Heart right ventricle (tissue), 16 donors: Measurements from ENCODE around the gene IQCK. TPM values are rescaled to one million over a fixed set of nuclear protein-coding genes. Genes with fewer than 3 reads are reported as not detected.
A peak's percentile ranks its signal among the peaks of the same experiment; 100 is the strongest.

ENCODE experiments used
- ATAC-seq, 8 donors: fragments of 200-7000 bp; cut with Tn5 transposase; one replicate each; pipeline ENCODE4 v1.9.1; 2020; ENCODE audit warnings: mild to moderate bottlenecking in 8 of 8, moderate library complexity in 8 of 8, moderate number of reproducible peaks in 1 of 8
- DNase-seq, 2 donors: peaks; one replicate each; pipeline ENCODE4 v3.0.0-alpha.2; 2020
- H3K27ac ChIP-seq, 10 donors: fragments of 200-600 bp; sonication (generic) in 2 of 10; one replicate each; pipeline versions ENCODE4 v1.5.0 to v1.8.0; 2020 to 2022; ENCODE audit warnings: mild to moderate bottlenecking in 3 of 10
- H3K27me3 ChIP-seq, 7 donors: fragments of 200-600 bp; one replicate each; pipeline ENCODE4 v1.8.0; 2021 to 2022; ENCODE audit warnings: mild to moderate bottlenecking in 2 of 7
- H3K36me3 ChIP-seq, 9 donors: fragments of 200-600 bp; sonication (generic) in 1 of 9; one replicate each; pipeline versions ENCODE4 v1.5.0 to v1.8.0; 2020 to 2022; ENCODE audit warnings: mild to moderate bottlenecking in 2 of 9
- H3K4me1 ChIP-seq, 9 donors: fragments of 200-600 bp; sonication (generic) in 1 of 9; one replicate each; pipeline versions ENCODE4 v1.5.0 to v1.8.0; 2020 to 2022; ENCODE audit warnings: mild to moderate bottlenecking in 4 of 9
- H3K4me3 ChIP-seq, 10 donors: fragments of 200-600 bp; sonication (generic) in 2 of 10; one replicate each; pipeline versions ENCODE4 v1.5.0 to v1.8.0; 2020 to 2022; ENCODE audit warnings: mild to moderate bottlenecking in 7 of 10, moderate library complexity in 2 of 10
- H3K9me3 ChIP-seq, 11 donors: fragments of 200-600 bp in 10 of 11; sonication (generic) in 2 of 11; one replicate each; pipeline versions ENCODE4 v1.5.0 to v1.8.0; 2013 to 2022; ENCODE audit warnings: mild to moderate bottlenecking in 2 of 11, control low read depth in 1 of 11, moderate library complexity in 1 of 11
- whole genome bisulfite sequencing, 2 donors: extraction: QIAGEN DNeasy Blood & Tissue Kit; methylation state at CpG; one replicate each; pipeline ENCODE4 v1.1.7; 2013; ENCODE audit warnings: inconsistent platforms in 1 of 2; 5-methylcytosine and 5-hydroxymethylcytosine counted together
- intact Hi-C, 10 donors: fragments of 100-400 bp; cut with DNase I; formaldehyde crosslinking; loops; one replicate each; pipeline versions ENCODE4 v1.11.1 to v1.14.2; 2022
- polyA plus RNA-seq, 2 donors: library from polyadenylated mRNA; stranded (reverse); fragments of 200-250 nt; gene quantifications; one replicate each; pipeline ENCODE4 v1.2.3, GENCODE V29; 2013
- total RNA-seq, 10 donors: library from RNA; stranded (reverse); fragmentation: NEBNext Ultra II Directional in 3 of 10; extraction: Animal tissue kit (Norgen Biotek cat#: 25700) in 3 of 10; gene quantifications; one replicate each; pipeline versions ENCODE4 v1.2.1 to v1.2.4, GENCODE V29; 2021 to 2023
- TF ChIP-seq, protein P1 (sequence below), 9 donors: fragments of 200-600 bp; sonication (generic) in 2 of 9; IDR thresholded peaks; one replicate each; pipeline versions ENCODE4 v1.5.0 to v1.8.0; 2021 to 2022; ENCODE audit warnings: antibody characterized with exemption in 9 of 9, mild to moderate bottlenecking in 5 of 9, moderate library complexity in 1 of 9
- donor health status: Arrhythmogenic right ventricular cardiomyopathy.
- donor health status: ischemic (EF 13 %, LVEDD 7.1; RV severe dilation, severe dysfunction).
- donor health status: healthy with polysubstance abuse.
- donor health status: DM: no; HTN: yes; CAD: no.
- donor health status: DM: no; HTN: no; CAD: no.
- donor health status: ischemic (EF 25% LVEDD 6.9; RV normal size, moderate dysfunction).
- donor health status: ischemic (EF 25% LVEDD 5.7; RV mildly dilated, moderate dysfunction).
- donor health status: healthy.
- donor health status: DM: yes; HTN: yes; CAD: no.
- donor health status: Ischemic cardiomyopathy.
- donor health status: ischemic (EF 35%, LVEDD 5.7; RV mildly dilated, moderate dysfunction).
- donor health status: nonischemic (EF 11% LVEDD 7.7; RV severe dilation, severe dysfunction).
- donor health status: DM: yes; HTN: yes; CAD: no.
- donor health status: PGD.
- donor health status: ischemic (EF 29% LVEDD 5.4; RV normal size, mild dysfunction).
- donor health status: nonischemic (EF 23%, LVEDD 6.1; RV moderate dilation, normal function).

Gene IQCK
- total and polyA plus RNA-seq, 12 donors = 5.5 to 11.7 (median 7.4) TPM

DNA sequence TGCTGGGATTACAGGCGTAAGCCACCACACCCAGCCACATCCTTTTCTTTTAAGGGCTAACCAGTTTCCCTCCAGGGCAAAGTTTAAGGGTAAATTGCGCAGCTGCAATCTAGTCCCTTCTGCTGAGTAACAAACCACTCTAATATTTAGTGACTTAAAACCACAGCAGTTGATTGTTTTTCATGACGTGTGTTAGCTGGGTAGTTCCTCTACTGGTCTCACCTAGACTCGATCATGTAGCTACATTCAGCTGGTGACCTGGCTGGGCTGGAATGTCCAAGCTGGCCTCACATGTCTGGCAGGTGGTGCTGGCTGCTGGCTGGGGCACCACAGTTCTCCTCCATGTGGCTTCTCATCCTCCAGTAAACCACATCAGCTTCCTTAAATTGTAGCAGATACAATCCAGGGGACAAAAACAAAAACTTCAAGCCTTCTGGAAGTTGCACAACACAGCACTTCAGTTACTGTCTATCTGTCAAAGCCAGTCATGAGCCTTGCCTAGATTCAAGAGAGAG, 91.1 kb downstream of the IQCK start:
- H3K4me3 ChIP-seq = no peak overlapping the region
- peaks cover 0 to 29% (median 7%) of the 10 kb centered on the region in 11 donors for H3K9me3 ChIP-seq
- no peaks in the 10 kb centered on the region for H3K27me3 ChIP-seq
- DNase-seq (no peak), ATAC-seq (peak in 4 of 8 donors; percentile 21 to 47 (median 30))
- peaks cover 6 to 60% (median 34%) of the 10 kb centered on the region in 9 donors for H3K4me1 ChIP-seq
- TF ChIP-seq, protein P1, sequence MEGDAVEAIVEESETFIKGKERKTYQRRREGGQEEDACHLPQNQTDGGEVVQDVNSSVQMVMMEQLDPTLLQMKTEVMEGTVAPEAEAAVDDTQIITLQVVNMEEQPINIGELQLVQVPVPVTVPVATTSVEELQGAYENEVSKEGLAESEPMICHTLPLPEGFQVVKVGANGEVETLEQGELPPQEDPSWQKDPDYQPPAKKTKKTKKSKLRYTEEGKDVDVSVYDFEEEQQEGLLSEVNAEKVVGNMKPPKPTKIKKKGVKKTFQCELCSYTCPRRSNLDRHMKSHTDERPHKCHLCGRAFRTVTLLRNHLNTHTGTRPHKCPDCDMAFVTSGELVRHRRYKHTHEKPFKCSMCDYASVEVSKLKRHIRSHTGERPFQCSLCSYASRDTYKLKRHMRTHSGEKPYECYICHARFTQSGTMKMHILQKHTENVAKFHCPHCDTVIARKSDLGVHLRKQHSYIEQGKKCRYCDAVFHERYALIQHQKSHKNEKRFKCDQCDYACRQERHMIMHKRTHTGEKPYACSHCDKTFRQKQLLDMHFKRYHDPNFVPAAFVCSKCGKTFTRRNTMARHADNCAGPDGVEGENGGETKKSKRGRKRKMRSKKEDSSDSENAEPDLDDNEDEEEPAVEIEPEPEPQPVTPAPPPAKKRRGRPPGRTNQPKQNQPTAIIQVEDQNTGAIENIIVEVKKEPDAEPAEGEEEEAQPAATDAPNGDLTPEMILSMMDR (IDR thresholded peaks at IDR 0.05) = no peak
- intact Hi-C loops = loop anchor here in 2 of 10 donors (5.0 kb wide), 3 partner anchors 57 to 92 kb away; partner anchors contain the start of genes IQCK (in 1 of the 2) and KNOP1 (in 1 of the 2)
- WGBS, 2 donors = 68 to 80% methylated on average over 4 of the region's 4 CpGs
- no peaks in the 10 kb centered on the region for H3K36me3 ChIP-seq
- peak overlapping the region in 9 of 10 donors; percentile 12 to 84 (median 64) for H3K27ac ChIP-seq

DNA sequence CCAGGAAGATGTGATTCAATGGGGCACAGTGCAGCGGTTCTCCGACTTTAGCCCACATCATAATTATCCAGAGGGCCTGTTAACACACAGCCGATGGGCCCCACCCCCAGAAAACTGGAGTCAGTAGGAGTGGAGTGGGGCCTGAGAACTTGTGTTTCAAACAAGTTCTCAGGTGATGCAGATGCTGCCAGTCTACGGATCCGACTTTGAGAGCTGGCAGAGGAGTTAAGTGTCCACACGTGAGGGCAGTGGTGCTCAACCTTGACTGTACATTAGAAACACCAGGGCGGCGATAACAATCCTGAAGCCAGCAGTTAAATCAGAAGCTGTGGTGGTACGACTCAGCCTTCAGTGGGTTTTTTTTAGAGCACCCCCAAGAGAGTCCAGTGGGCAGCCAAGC, 91.6 kb downstream of the IQCK start:
- H3K27me3 ChIP-seq = no peaks in the 10 kb centered on the region
- WGBS, 2 donors = 93 to 96% methylated on average over 9 of the region's 9 CpGs
- DNase-seq (no peak), ATAC-seq (no peak)
- intact Hi-C loops = loop anchor here in 2 of 10 donors (5.0 kb wide), 5 partner anchors 37 to 92 kb away; partner anchors contain the start of genes GPRC5B (in 1 of the 2), IQCK (in 1 of the 2) and KNOP1 (in 1 of the 2)
- H3K4me1 ChIP-seq = peaks cover 3 to 56% (median 29%) of the 10 kb centered on the region in 9 donors
- TF ChIP-seq, protein P1 (IDR thresholded peaks at IDR 0.05) = no peak
- peaks cover 0 to 29% (median 7%) of the 10 kb centered on the region in 11 donors for H3K9me3 ChIP-seq
- peak overlapping the region in 7 of 10 donors; percentile 12 to 84 (median 64) for H3K27ac ChIP-seq
- H3K4me3 ChIP-seq = no peak overlapping the region
- H3K36me3 ChIP-seq = no peaks in the 10 kb centered on the region

DNA sequence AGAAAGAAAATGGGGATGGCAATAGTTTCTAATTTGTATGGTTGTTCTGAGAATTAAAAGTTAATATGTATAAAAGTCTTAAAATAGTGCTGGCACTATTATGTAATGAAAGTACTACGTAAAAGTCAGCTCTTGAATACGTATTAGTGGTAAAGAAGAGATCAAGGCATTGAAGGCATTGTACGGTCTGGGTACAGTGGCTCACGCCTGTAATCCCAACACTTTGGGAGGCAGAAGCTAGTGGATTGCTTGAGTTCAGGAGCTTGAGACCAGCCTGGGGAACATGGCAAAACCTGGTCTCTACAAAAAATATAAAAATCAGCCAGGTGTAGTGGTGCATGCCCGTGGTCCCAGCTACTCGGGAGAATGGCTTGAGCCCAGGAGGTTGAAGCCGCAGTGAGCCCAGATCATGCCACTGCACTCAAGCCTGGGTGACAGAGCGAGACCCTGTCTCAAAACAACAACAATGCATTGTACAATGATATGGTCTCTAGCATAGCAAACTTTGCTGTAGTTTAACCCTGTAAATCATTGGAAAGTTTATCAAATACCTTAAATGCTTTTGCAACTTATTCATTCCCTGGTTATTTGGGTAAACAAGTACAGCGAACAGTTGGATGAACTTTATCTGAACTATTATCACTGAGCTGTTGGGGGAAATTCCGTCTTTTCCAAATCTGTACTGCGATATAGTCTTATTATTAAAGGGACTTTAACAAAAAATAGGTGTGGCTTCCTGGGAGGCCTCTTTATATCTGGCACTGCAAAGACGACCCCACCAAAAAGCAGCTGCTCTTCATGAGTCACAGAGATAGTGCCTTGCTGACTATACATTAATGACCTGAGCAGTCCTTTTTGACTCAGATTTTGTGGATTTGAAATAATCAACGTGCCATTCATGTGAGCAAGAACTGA, 93.0 kb downstream of the IQCK start:
- no peak overlapping the region for H3K4me3 ChIP-seq
- H3K4me1 ChIP-seq = peaks cover 0 to 47% (median 28%) of the 10 kb centered on the region in 9 donors
- intact Hi-C loops = loop anchor here in 1 of 10 donors (5.0 kb wide), 2 partner anchors 39 to 71 kb away; partner anchors contain the start of gene GPRC5B
- 65 to 76% methylated on average over 13 of the region's 13 CpGs for WGBS, 2 donors
- peak overlapping the region in 6 of 10 donors; percentile 13 to 64 (median 42) for H3K27ac ChIP-seq
- TF ChIP-seq, protein P1 (IDR thresholded peaks at IDR 0.05) = no peak
- no peaks in the 10 kb centered on the region for H3K36me3 ChIP-seq
- H3K9me3 ChIP-seq = peaks cover 0 to 19% (median under 1%) of the 10 kb centered on the region in 11 donors
- DNase-seq = no peak
- ATAC-seq = peak in 4 of 8 donors; percentile 16 to 64 (median 28)
- H3K27me3 ChIP-seq = no peaks in the 10 kb centered on the region

DNA sequence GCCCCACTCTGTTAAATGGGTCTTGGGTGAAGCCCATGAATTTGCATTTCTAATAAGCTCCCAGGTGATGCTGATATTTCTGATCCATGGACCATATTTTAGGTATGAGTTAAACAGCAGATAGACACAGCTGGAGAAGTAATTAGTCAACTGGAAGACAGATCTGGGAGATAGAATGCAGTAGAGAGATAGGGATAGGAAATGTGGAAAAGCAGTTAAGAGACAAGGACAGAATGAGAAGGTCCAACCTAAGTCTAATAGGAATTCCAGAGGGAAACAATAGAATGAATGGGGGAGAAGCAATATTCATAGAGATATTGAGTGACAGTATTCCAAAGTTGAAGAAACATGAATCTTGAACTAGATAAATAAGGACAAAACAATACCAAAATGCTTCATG, 94.9 kb downstream of the IQCK start:
- intact Hi-C loops = loop anchor here in 1 of 10 donors (5.0 kb wide), 2 partner anchors 41 to 69 kb away; partner anchors contain the start of gene GPRC5B
- TF ChIP-seq, protein P1 (IDR thresholded peaks at IDR 0.05) = no peak

More for the DNA sequence above, 94.9 kb downstream of the IQCK start:
- H3K27me3 ChIP-seq = no peaks in the 10 kb centered on the region
- peaks cover 0 to 11% (median 0%) of the 10 kb centered on the region in 11 donors for H3K9me3 ChIP-seq
- DNase-seq (no peak), ATAC-seq (no peak)
- H3K4me3 ChIP-seq = no peak overlapping the region
- H3K36me3 ChIP-seq = no peaks in the 10 kb centered on the region
- H3K27ac ChIP-seq = peak overlapping the region in 1 of 10 donors; percentile 9
- peaks cover 0 to 36% (median 24%) of the 10 kb centered on the region in 9 donors for H3K4me1 ChIP-seq
